CD4-positive, alpha-beta memory T cell (primary cell): ENCODE measurements around the gene SCG2. TPM values are rescaled to one million over a fixed set of nuclear protein-coding genes. Genes with fewer than 3 reads are reported as not detected.

Experiments used
- CTCF ChIA-PET: fragments of 350-600 bp; sonication (Branson Sonifier 250); formaldehyde crosslinking; loops from one replicate; lab custom pipeline; 2021; ENCODE audit warnings: inconsistent platforms; ENCODE audit not compliant: partially characterized antibody; lab: Charles Lee
- POLR2A ChIA-PET: fragments of 350-600 bp; sonication (Branson Sonifier 250); formaldehyde crosslinking; loops from one replicate; lab custom pipeline; 2021; ENCODE audit not compliant: partially characterized antibody; lab: Charles Lee
- DNase-seq, 5 donors: peaks; one replicate each; pipeline versions ENCODE4 v3.0.0 to v3.0.0-alpha.2; 2020 to 2022; ENCODE audit warnings: mixed read lengths in 1 of 5
- H3K27ac ChIP-seq: one replicate; pipeline ENCODE4 v1.7.0; 2013; ENCODE audit warnings: low read depth, low read length
- H3K27me3 ChIP-seq: 2 replicates; pipeline ENCODE4 v1.7.0; 2013; ENCODE audit warnings: mild to moderate bottlenecking, low read length, moderate library complexity; ENCODE audit not compliant: insufficient read depth
- H3K36me3 ChIP-seq: 2 replicates; pipeline ENCODE4 v1.7.0; 2013; ENCODE audit warnings: mild to moderate bottlenecking, low read length, moderate library complexity; ENCODE audit not compliant: insufficient read depth
- H3K4me1 ChIP-seq: 2 replicates; pipeline ENCODE4 v1.7.0; 2013; ENCODE audit warnings: mild to moderate bottlenecking, low read length, moderate library complexity; ENCODE audit not compliant: insufficient read depth
- H3K4me3 ChIP-seq, 2 donors: one replicate each; pipeline ENCODE4 v1.7.0; 2013; ENCODE audit warnings: low read length in 2 of 2, mild to moderate bottlenecking in 1 of 2
- H3K9me3 ChIP-seq, 2 donors: one replicate each; pipeline ENCODE4 v1.7.0; 2013; ENCODE audit warnings: low read length in 2 of 2, control low read depth in 1 of 2; ENCODE audit not compliant: control insufficient read depth in 1 of 2
- H3K27ac Mint-ChIP-seq, 7 donors: one replicate each; pipeline ENCODE4 v1.8.0; 2020 to 2021; ENCODE audit warnings: mixed read lengths in 7 of 7, mild to moderate bottlenecking in 6 of 7, inconsistent platforms in 3 of 7, moderate library complexity in 3 of 7
- H3K27me3 Mint-ChIP-seq, 2 donors: one replicate each; pipeline ENCODE4 v1.8.0; 2020 to 2021; ENCODE audit warnings: mixed read lengths in 2 of 2
- H3K36me3 Mint-ChIP-seq, 2 donors: one replicate each; pipeline ENCODE4 v1.8.0; 2020 to 2021; ENCODE audit warnings: mixed read lengths in 2 of 2, inconsistent platforms in 1 of 2, mild to moderate bottlenecking in 1 of 2
- H3K4me1 Mint-ChIP-seq, 4 donors: one replicate each; pipeline ENCODE4 v1.8.0; 2020 to 2021; ENCODE audit warnings: mixed read lengths in 4 of 4, mild to moderate bottlenecking in 1 of 4
- H3K4me3 Mint-ChIP-seq, 8 donors: one replicate each; pipeline ENCODE4 v1.8.0; 2020 to 2021; ENCODE audit warnings: mixed read lengths in 8 of 8, mild to moderate bottlenecking in 7 of 8, moderate library complexity in 6 of 8, inconsistent platforms in 3 of 8
- H3K9me3 Mint-ChIP-seq, 8 donors: one replicate each; pipeline ENCODE4 v1.8.0; 2020 to 2021; ENCODE audit warnings: mixed read lengths in 8 of 8, mild to moderate bottlenecking in 5 of 8, inconsistent platforms in 3 of 8, moderate library complexity in 1 of 8
- intact Hi-C: fragments of 100-400 bp; cut with micrococcal nuclease; formaldehyde crosslinking; loops from one replicate; pipeline ENCODE4 v1.15.1; 2023
- polyA plus RNA-seq, 2 donors: library from polyadenylated mRNA; unstranded; fragments of 300-500 nt; fragmentation: Illumina TruSeq; gene quantifications; one replicate each; pipeline ENCODE4 v1.2.3, GENCODE V29; 2021
- total RNA-seq, 2 experiments: library from RNA; stranded (reverse); gene quantifications; one replicate each; pipeline ENCODE4 v1.2.3, GENCODE V29; 2021

Gene SCG2
- total and polyA plus RNA-seq, 4 experiments from 2014 or later: not detected

DNA sequence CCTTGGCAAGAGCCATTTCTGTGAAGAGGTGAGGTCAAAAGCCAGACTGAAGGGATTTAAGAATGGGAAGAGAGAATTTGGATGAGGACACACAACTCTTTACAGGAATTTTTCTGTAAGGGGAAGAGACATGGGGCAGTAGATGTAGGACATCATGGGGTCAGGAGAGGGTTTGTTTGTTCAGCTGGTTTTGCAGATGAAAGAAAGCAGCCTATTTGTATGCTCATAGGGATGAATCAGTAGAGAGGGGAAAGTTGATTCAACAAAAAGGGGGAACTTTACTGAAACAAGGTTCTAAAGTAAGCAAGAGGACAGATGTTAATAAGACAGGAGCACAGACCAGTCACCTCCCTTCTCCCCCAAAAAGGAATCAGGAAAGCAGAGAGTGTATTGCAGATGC, 11.2 kb downstream of the SCG2 start:
- Histone ChIP-seq H3K36me3 (no peaks in the 10 kb centered on the region), H3K9me3 (no peaks in the 10 kb centered on the region), H3K27me3 (no peaks in the 10 kb centered on the region), H3K4me3 (no peak overlapping the region), H3K4me1 (no peaks in the 10 kb centered on the region), H3K27ac (no peak overlapping the region)
- Mint-ChIP-seq H3K4me1 (no peaks in the 10 kb centered on the region), H3K36me3 (no peaks in the 10 kb centered on the region), H3K4me3 (no peak overlapping the region), H3K27ac (no peak overlapping the region), H3K27me3 (peaks cover 0 to 3% of the 10 kb centered on the region in 2 donors), H3K9me3 (peaks cover 0 to 7% (median under 1%) of the 10 kb centered on the region in 8 donors)
- ChIA-PET POLR2A (no interaction called here), CTCF (no interaction called here)
- no peak for DNase-seq
- intact Hi-C loops: no loop called here

DNA sequence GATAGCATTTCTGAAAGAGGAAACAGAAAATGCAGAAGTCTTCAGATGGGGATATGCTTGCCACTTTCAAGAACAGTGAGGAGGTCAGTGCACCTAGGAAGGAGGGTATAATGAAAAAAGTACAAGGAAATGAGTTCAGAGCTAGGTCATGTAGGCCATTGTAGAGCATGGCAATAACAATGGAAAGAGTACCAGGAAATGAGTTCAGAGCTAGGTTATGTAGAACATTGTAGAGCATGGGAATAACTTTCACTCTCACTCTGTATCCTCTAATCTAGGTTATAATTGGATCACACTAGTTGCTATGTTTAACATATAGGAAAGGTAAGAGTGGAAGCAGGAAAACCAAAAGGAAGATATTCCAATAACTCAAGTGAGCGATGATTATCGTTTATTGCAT, 12.3 kb downstream of the SCG2 start:
- Histone ChIP-seq H3K27ac (no peak overlapping the region), H3K36me3 (no peaks in the 10 kb centered on the region), H3K4me3 (no peak overlapping the region), H3K9me3 (no peaks in the 10 kb centered on the region), H3K4me1 (no peaks in the 10 kb centered on the region), H3K27me3 (no peaks in the 10 kb centered on the region)
- H3K36me3 Mint-ChIP-seq: no peaks in the 10 kb centered on the region
- H3K9me3 Mint-ChIP-seq: peaks cover 0 to 7% (median under 1%) of the 10 kb centered on the region in 8 donors
- intact Hi-C loops: no loop called here
- ChIA-PET CTCF (no interaction called here), POLR2A (no interaction called here)
- no peak overlapping the region for H3K4me3 Mint-ChIP-seq
- H3K4me1 Mint-ChIP-seq: no peaks in the 10 kb centered on the region
- peaks cover 0 to 3% of the 10 kb centered on the region in 2 donors for H3K27me3 Mint-ChIP-seq
- no peak overlapping the region for H3K27ac Mint-ChIP-seq
- no peak for DNase-seq

DNA sequence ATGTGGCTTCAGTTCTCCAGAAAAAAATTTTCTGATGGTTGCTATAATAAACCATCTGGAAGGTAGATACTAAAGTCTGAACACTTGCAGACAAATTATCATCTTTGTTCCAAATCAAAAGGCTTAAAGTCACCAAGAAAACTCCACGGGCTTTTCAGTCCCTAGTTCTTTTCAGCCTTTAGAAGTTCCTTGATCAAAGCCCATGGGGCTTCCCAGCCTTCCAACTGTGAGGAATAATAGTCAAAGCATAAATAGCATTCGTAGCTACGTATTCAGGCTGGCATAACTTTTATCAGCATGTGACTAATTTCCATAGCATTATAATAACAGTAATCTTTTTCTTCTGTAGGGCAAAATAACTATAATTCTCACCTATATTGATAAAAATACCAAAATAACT, 13.9 kb downstream of the SCG2 start:
- Mint-ChIP-seq H3K27ac (no peak overlapping the region), H3K27me3 (peaks cover 0 to 3% of the 10 kb centered on the region in 2 donors), H3K4me3 (no peak overlapping the region), H3K9me3 (peaks cover 0 to 5% (median under 1%) of the 10 kb centered on the region in 8 donors), H3K4me1 (no peaks in the 10 kb centered on the region), H3K36me3 (no peaks in the 10 kb centered on the region)
- Histone ChIP-seq H3K27ac (no peak overlapping the region), H3K4me3 (no peak overlapping the region), H3K4me1 (no peaks in the 10 kb centered on the region), H3K9me3 (no peaks in the 10 kb centered on the region), H3K36me3 (no peaks in the 10 kb centered on the region), H3K27me3 (no peaks in the 10 kb centered on the region)
- DNase-seq: no peak
- intact Hi-C loops: no loop called here
- CTCF ChIA-PET: no interaction called here
- POLR2A ChIA-PET: no interaction called here

DNA sequence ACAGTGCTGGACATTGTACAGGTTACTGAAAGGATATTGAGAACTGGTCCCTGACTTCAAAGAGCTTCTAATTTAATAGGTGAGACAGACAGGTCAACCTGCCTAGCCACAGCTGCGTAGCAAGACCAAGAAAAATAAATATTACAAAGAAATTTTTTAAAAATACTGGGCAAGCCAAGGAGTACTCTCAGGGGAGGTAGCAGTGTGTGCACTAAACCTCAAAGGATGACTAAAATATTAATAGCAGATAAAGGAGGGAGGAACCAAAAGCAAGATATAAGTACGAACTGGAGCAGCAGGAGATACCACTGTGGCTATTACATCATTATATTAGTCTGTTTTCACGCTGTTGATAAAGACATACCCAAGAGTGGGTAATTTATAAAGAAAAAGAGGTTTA, 14.9 kb downstream of the SCG2 start:
- no peaks in the 10 kb centered on the region for H3K9me3 ChIP-seq
- no peak for DNase-seq
- H3K27ac Mint-ChIP-seq: no peak overlapping the region
- intact Hi-C loops: no loop called here
- no peak overlapping the region for H3K27ac ChIP-seq
- no peaks in the 10 kb centered on the region for H3K4me1 Mint-ChIP-seq
- no peak overlapping the region for H3K4me3 ChIP-seq
- no peaks in the 10 kb centered on the region for H3K9me3 Mint-ChIP-seq
- H3K4me3 Mint-ChIP-seq: no peak overlapping the region
- H3K36me3 Mint-ChIP-seq: no peaks in the 10 kb centered on the region
- H3K27me3 Mint-ChIP-seq: peaks cover 0 to 3% of the 10 kb centered on the region in 2 donors
- no peaks in the 10 kb centered on the region for H3K4me1 ChIP-seq
- ChIA-PET POLR2A (no interaction called here), CTCF (no interaction called here)
- H3K36me3 ChIP-seq: no peaks in the 10 kb centered on the region
- no peaks in the 10 kb centered on the region for H3K27me3 ChIP-seq

DNA sequence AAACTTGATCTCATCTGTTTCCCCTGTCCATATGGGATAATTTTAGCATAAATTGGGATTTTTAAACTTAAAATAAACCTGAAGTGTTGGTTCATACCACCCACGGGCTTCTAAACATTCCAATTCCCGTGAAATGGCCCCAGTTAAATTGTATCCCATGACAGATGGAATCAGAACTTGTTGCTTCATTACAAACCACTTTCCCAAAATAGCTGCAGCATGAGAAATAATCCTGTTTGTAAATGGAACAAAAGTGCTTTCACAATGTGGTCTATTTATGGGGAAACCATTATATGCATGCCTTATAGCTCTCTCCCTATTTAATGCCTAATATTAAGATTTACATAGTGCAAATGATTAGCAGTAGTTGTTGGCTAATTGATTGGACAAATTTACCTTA, 15.9 kb downstream of the SCG2 start:
- Histone ChIP-seq H3K27ac (no peak overlapping the region), H3K4me3 (no peak overlapping the region), H3K36me3 (no peaks in the 10 kb centered on the region), H3K9me3 (no peaks in the 10 kb centered on the region), H3K27me3 (no peaks in the 10 kb centered on the region), H3K4me1 (no peaks in the 10 kb centered on the region)
- Mint-ChIP-seq H3K27ac (no peak overlapping the region), H3K4me3 (no peak overlapping the region), H3K27me3 (peaks cover 0 to 3% of the 10 kb centered on the region in 2 donors), H3K4me1 (no peaks in the 10 kb centered on the region), H3K36me3 (no peaks in the 10 kb centered on the region), H3K9me3 (no peaks in the 10 kb centered on the region)
- intact Hi-C loops: no loop called here
- POLR2A ChIA-PET: no interaction called here
- no peak for DNase-seq
- CTCF ChIA-PET: no interaction called here

DNA sequence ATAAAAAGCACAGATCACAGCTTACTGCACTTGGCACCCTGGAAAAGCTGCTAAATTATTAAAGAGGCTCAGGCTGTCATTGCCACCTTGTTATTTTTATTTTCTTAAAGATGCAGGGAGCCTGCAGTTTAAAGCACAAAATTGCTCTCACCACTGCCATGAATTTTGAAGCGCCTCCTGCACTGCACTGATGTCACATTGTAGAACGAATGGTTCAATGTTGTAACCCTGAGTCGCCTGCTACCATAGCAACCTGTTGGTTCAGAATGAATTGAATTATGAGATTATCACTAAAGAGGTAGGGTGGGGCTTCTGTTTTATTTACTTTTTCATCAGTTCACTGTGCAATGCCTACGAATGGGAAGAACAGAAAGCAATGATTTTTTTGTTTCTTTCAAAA, 16.5 kb downstream of the SCG2 start:
- Mint-ChIP-seq H3K4me3 (no peak overlapping the region), H3K27me3 (peaks cover 0 to 3% of the 10 kb centered on the region in 2 donors), H3K9me3 (no peaks in the 10 kb centered on the region), H3K4me1 (no peaks in the 10 kb centered on the region), H3K27ac (no peak overlapping the region), H3K36me3 (no peaks in the 10 kb centered on the region)
- ChIA-PET POLR2A (no interaction called here), CTCF (no interaction called here)
- Histone ChIP-seq H3K36me3 (no peaks in the 10 kb centered on the region), H3K4me1 (no peaks in the 10 kb centered on the region), H3K27ac (no peak overlapping the region), H3K4me3 (no peak overlapping the region), H3K9me3 (no peaks in the 10 kb centered on the region), H3K27me3 (no peaks in the 10 kb centered on the region)
- intact Hi-C loops: no loop called here
- no peak for DNase-seq

DNA sequence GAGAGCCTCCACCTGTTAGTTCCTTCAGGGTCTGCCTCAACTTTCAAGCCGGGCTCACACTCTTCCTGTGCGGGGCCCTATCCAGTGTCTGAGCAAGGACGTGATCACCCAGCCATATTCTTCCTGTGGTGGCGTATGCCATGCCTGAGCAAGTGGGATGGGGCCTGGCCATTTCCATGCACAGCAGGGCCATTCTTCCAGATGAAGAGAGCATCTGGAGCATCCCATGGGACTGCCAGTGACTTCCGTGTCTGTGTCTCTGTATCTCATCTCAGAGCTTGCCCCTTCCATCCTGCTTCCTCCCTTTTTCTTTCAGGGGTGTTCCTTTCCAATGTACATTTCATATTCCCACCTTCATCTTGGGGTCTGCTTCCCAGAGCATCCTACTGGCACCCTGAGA, 20.2 kb downstream of the SCG2 start:
- no peaks in the 10 kb centered on the region for H3K9me3 ChIP-seq
- no peaks in the 10 kb centered on the region for H3K27me3 Mint-ChIP-seq
- ChIA-PET CTCF (no interaction called here), POLR2A (no interaction called here)
- intact Hi-C loops: no loop called here
- no peaks in the 10 kb centered on the region for H3K4me1 Mint-ChIP-seq
- no peaks in the 10 kb centered on the region for H3K36me3 Mint-ChIP-seq
- H3K27ac Mint-ChIP-seq: no peak overlapping the region
- no peak for DNase-seq
- no peak overlapping the region for H3K4me3 ChIP-seq
- H3K27ac ChIP-seq: no peak overlapping the region
- no peaks in the 10 kb centered on the region for H3K36me3 ChIP-seq
- H3K27me3 ChIP-seq: no peaks in the 10 kb centered on the region
- H3K9me3 Mint-ChIP-seq: peaks cover 0 to 4% (median 0%) of the 10 kb centered on the region in 8 donors
- no peaks in the 10 kb centered on the region for H3K4me1 ChIP-seq
- no peak overlapping the region for H3K4me3 Mint-ChIP-seq

DNA sequence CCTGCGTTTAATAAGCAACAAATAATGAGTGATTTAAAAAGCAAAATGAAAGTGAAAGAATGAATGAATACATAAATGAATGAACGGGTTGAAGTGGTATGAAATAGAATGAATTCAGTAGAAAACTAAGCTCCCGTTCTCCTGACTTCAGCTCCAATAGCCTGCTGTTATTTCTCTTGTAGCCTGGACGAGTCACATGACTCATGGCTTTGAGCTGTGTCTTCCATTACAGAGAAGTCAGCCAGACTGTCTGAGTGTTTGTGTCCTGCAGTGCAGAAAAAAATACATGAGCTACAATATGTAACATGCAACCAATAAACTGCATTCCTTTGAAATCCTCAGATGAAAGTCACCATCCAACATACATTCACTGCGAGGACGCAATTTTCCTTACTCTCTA, 21.2 kb downstream of the SCG2 start:
- no peak for DNase-seq
- Histone ChIP-seq H3K36me3 (no peaks in the 10 kb centered on the region), H3K4me1 (no peaks in the 10 kb centered on the region), H3K9me3 (no peaks in the 10 kb centered on the region), H3K27ac (no peak overlapping the region), H3K4me3 (no peak overlapping the region), H3K27me3 (no peaks in the 10 kb centered on the region)
- H3K27ac Mint-ChIP-seq: no peak overlapping the region
- no peaks in the 10 kb centered on the region for H3K4me1 Mint-ChIP-seq
- peaks cover 0 to 4% (median 0%) of the 10 kb centered on the region in 8 donors for H3K9me3 Mint-ChIP-seq
- intact Hi-C loops: no loop called here
- H3K4me3 Mint-ChIP-seq: no peak overlapping the region
- H3K27me3 Mint-ChIP-seq: no peaks in the 10 kb centered on the region
- H3K36me3 Mint-ChIP-seq: no peaks in the 10 kb centered on the region
- POLR2A ChIA-PET: no interaction called here
- CTCF ChIA-PET: no interaction called here
